Measurements from ENCODE around the gene HAUS2.
"Not testable (repeated sequence)": the region's sequence is repeated elsewhere in the genome, so short reads cannot be mapped to it uniquely, and the experiment has no call there.

HAUS2 gene

GRCh38 chr15:42549032-42549491, 424 bp downstream of the HAUS2 start:
- TF ChIP-seq ZFX (IDR thresholded peaks at IDR 0.05; ENCODE audit: borderline replicate concordance) (no peak), CTCF (IDR thresholded peaks at IDR 0.05) (no peak)
- H3K27ac ChIP-seq = peak overlapping the region; percentile 73

DNA sequence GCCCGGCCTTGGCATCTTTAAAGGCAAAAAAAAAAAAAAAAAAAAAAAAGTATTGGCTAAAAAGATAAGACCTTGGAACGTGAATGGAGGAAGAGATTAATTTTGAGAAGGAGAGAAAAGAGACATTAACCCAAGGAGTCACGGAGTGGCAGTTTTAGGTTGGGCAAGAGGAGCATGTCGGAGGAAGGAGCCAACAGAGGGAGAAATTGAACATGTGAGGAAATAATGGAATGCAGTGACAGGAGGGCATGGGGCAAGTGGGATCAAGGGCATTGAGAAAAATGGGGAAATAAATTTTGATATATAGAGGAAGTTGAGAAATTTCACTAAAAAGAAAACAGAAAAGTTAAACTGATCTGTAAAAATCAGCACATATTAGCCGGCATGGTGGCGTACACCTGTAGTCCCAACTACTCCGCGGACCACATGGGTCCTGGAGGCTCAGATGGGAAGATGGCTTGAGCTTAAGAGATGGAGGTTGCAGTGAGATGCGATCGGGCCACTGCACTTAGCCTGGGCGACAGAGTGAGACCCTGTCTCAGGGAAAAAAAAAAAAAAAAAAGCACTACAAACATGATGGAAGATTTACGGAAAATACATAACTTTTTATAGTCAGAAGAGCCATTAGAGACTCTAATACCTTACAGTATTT, 1.2 kb downstream of the HAUS2 start:
- no peak for TF ChIP-seq CTCF (IDR thresholded peaks at IDR 0.05)
- no peak for TF ChIP-seq ZFX (IDR thresholded peaks at IDR 0.05; ENCODE audit: borderline replicate concordance)
- no peak overlapping the region for H3K27ac ChIP-seq

- no peak for TF ChIP-seq CTCF (IDR thresholded peaks at IDR 0.05)
- TF ChIP-seq ZFX (IDR thresholded peaks at IDR 0.05; ENCODE audit: borderline replicate concordance) = no peak
- no peak overlapping the region for H3K27ac ChIP-seq
These were observed 4.9 kb downstream of the HAUS2 start for GRCh38 chr15:42553554-42553953.

- H3K27ac ChIP-seq = not testable (repeated sequence)
These were observed 8.0 kb downstream of the HAUS2 start for GRCh38 chr15:42556550-42557207.

GRCh38 chr15:42558739-42559138, 10.1 kb downstream of the HAUS2 start:
- TF ChIP-seq ZFX (IDR thresholded peaks at IDR 0.05; ENCODE audit: borderline replicate concordance) (no peak), CTCF (IDR thresholded peaks at IDR 0.05) (no peak)
- H3K27ac ChIP-seq = no peak overlapping the region

GRCh38 chr15:42575188-42576039, 26.8 kb downstream of the HAUS2 start, which contains the start of gene STARD9:
Gene STARD9 (plus strand): TSS chr15:42575606. CDS start chr15:42575716, 110 bp downstream.
- H3K27ac ChIP-seq = no peak within 1 kb of the TSS
- TF ChIP-seq CTCF (IDR thresholded peaks at IDR 0.05) = no peak; the same call in 1 of the 2 replicates
- TF ChIP-seq ZFX (IDR thresholded peaks at IDR 0.05; ENCODE audit: borderline replicate concordance) = no peak

DNA sequence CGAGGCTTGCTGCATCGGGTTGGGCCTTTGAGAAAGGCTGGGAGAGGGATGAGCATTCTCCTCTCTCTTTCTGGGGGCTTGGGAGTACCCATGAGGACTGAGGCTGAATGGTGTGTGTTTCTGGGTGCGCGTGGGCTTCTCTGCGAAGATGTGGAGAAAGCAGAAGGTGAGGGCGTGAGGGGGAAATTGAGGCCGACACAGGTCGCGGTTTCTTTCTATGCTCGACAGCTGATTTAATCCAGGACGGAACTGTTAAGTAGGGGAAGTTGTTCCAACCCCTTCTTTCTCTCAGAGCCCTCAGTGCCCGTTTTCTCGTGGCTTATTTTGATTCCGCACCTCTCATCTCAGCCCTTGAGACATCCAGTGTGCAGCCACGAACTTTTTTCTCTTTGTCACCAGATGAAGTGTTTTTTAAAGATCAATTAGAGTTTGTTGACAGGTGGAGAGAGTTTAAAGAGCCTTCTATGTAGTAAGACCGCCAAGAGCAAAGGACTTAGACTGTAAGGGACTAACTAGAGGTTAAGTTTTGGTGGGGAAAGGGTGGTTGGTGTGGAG, 27.5 kb downstream of the HAUS2 start:
- H3K27ac ChIP-seq = no peak overlapping the region
- TF ChIP-seq CTCF (IDR thresholded peaks at IDR 0.05) = no peak
- TF ChIP-seq ZFX (IDR thresholded peaks at IDR 0.05; ENCODE audit: borderline replicate concordance) = no peak
